HG03342 (cell line): ENCODE measurements around the gene PJA2.

ENCODE experiments used
- ATAC-seq: cut with Tn5 transposase; IDR thresholded peaks from one replicate; pipeline ENCODE4 v1.9.1; 2021; ENCODE audit warnings: mild to moderate bottlenecking, moderate library complexity; ENCODE audit not compliant: unreplicated experiment

The PJA2 gene

DNA sequence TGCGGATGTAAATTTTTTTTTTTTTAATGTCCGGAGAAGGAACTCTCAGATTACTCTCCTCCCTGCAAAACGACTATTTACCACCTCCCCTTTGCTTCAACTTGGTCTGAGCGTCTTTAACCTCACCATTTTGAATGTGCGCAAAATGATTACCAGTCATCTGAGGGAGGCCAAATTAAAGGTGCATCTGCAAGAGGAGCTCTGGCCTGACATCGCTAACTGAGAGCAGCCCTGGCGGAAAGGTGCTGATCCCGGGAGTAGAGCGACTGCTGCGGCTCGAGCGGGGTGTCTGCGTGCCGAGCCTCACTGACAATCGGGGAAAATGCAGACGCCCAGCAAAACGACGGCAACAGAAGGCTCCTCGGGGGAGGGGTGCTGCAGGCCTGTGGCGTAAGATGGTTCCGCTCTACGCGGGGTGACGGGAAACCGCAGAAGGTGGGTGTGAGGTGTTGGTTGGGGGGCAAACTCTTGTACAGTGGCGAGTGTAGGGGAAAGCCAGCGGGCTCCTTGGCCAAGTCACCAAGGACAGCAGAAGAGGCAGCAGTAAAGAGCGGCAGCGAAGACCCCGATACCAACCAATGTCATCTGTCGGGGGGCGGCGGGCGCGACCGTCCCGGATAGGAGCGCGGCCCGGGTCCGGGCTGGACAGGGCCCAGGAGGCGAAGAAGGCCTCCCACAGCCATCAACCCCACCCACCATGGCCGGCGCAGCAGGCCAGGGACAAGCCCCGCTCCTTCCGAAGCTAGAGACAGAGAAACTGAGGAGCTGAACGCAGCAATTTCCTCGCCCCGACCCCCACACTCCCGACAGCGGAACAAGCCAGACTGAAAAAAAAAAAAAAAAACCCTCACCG lies 557 bp downstream of the PJA2 start:
- peak; percentile 25 for ATAC-seq

DNA sequence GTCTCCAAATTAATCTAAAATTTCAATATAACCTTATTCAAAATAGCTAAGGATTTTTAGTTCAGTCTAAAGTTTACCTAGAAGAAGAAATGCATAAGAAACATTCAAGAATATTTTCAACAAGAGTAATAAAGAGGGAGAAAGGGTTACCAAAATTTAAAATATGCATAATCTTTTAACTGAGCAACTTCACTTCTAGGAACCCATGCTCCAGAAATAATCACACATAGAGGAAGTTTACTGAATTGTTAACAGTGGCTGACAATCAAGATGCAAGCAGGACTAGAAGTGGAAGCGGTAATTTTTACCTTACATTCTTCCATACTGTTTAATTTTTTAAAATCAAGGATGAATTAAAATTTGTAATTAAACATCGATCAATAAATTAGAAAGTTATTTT lies 1.9 kb downstream of the PJA2 start:
- no peak for ATAC-seq

- no peak for ATAC-seq
Measured at GRCh38 chr5:109406719-109407118, 3.1 kb downstream of the PJA2 start.

- ATAC-seq, result no peak
Measured at GRCh38 chr5:109404428-109404960, 5.3 kb downstream of the PJA2 start.

DNA sequence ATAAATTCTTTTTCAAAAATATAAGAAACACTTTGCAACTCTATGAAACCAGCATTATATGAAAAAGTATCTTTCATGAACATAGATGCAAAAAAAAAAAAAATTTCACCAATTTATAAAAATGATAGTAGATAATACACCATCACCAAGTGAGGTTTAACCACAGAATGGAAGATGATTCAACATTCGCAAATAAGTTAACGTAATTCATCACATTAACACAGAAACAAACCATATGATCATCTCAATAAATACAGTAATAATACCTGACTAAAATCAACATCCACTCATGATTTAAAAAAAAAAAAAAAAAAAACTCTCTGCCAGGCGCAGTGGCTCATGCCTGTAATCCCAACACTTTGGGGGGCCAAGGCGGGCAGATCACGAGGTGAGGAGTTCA lies 6.3 kb downstream of the PJA2 start:
- ATAC-seq, result no peak

DNA sequence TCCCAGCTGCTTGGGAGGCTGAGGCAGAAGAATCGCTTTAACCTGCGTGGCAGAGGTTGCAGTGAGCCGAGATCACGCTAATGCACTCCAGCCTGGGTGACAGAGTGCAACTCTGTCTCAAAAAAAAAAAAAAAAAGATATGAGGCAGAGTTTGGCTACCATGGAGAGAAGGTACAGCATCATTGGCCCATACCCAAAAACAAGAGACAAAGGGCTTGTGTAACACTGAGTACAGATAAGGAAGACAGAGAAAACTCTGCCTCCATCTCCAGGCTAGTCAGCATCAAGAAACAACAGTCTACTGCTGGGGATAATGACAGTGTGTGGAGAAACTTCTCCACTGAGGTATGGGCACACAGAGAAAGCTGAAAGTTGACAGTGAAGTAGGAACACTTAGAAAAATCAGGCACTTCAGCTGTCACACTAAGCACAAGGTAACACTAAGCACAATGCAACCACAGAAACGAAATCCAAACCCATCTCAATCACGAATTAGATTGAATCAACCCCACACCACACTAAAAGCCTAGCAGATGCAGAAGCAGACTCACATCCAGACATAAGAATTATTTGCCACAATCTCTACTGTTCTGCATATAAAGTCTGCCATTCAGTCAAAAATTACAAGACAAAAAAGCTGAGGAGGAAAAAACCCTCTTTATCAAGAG lies 10.5 kb downstream of the PJA2 start:
- ATAC-seq, result no peak

DNA sequence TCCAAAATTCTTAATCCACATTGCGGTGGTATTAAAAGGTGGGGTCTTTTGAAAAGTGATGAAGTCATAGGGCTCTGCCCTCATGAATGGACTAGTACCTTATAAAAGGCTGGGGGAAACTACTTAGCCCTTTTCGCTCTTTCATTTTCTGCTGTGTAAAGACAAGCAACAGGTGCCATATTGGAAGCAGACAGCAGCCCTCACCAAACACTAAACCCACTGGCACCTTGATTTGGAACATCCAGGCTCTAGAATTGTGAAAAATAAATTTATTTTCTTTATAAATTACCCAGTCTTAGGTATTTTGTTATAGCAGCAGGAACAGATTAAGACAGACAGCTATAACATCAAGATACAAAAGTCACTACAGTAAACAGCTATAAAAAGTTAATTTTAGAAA lies 12.8 kb downstream of the PJA2 start:
- ATAC-seq, result no peak

DNA sequence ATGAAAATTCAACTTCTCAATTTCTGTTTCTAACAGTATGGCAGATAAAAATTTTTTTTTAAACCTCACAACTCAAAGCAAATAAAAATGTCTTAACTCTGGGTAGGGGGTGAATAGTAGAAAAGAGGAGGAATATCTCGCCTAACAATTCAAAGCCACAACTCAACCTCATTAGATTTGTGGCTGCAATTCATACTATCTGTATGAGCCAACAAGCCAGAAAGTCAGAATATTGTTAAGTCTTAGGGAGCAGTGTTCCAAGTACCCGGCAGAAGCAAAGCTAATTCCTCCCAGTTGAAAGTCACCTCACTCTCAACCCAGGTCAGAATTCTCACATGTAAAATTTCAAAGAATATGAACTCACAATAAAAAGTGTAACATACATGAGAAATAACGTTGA lies 15.0 kb downstream of the PJA2 start:
- no peak for ATAC-seq

GRCh38 chr5:109390188-109390587 lies 19.6 kb downstream of the PJA2 start:
- no peak for ATAC-seq

- no peak for ATAC-seq
Measured at GRCh38 chr5:109388407-109388806, 21.4 kb downstream of the PJA2 start.

DNA sequence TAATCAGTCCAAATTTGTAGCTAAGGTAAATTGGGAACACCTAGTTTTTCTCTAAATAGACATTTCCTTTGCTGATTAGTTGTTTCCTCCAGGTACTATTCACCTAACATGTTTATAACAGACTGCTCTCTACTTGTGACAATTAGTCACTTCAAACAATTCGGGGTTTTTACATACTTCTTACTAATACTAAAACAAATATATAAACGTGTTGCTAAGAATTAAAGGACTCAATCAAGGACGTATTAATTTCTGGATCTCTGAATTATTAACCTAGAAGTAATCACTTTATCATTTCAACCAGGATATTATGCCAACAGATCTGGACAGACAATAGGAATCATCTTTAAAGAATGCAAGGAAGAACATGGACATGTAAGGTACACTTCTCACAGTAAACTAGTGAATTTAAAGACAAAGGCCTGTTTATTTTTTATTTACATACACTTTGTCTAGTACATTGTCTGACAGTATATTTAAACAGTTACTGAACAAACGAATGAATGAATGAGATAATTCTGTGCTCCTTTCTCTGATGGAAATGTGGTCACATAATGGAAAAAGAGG lies 22.3 kb downstream of the PJA2 start:
- no peak for ATAC-seq

DNA sequence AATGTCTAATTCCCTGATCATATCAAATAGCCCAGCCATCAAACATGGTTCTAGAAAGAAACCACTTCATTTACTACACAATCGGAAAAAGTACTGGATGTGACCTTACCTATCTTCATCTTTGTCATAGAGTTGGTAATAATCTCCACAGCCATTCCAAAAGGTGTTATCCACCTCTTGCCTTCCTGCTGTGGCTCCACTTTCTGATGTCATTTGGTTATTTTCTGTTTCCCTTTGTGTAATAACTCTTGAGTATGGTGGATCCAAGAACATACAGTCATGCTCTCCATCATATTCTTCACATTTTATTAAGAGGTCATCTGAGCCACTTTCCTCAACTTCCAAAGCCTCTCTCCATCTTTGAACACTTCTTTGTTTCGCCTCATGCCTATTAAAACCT lies 31.7 kb downstream of the PJA2 start:
- no peak for ATAC-seq

GRCh38 chr5:109374625-109375024 lies 35.1 kb downstream of the PJA2 start:
- ATAC-seq, result no peak

DNA sequence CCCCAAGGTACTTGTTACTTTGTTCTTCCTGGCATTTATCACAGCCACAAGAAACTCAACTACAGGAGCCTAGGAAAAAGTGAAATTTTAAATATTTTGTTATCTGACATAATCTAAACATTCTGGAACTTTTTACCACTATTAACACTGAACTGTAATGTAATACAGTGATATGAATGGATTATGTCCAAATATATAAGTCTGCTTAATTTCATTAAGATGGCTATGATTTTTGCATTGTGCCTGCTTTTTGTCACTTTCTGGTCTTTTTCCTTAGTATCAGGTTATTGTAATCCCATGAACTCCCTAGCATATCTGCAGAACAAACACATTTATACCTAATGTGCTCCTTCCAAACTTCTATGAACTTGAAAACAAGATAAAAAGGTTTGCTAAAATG lies 35.8 kb downstream of the PJA2 start:
- no peak for ATAC-seq

GRCh38 chr5:109370343-109370742 lies 39.4 kb downstream of the PJA2 start:
- ATAC-seq, result no peak

- ATAC-seq, result no peak
Measured at GRCh38 chr5:109365653-109366052, 44.1 kb downstream of the PJA2 start.

DNA sequence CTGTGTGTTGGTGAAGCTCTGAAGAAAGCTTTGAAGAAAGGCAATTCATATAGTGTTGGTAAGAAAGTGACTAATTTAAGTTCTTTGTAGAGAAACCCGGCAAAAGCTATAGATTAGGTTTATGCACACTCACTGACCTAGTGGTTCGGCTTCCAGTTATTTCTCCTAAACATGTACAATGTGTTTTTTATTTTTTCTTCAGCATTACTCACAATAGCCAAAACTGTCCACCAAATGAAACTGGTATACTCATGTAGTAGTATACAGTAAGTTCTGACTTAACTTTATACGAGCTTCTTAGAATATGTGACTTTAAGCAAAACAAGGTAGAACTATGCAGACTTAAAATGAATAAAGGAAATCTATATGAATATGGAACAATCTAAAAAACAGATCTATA lies 44.8 kb downstream of the PJA2 start:
- no peak for ATAC-seq

DNA sequence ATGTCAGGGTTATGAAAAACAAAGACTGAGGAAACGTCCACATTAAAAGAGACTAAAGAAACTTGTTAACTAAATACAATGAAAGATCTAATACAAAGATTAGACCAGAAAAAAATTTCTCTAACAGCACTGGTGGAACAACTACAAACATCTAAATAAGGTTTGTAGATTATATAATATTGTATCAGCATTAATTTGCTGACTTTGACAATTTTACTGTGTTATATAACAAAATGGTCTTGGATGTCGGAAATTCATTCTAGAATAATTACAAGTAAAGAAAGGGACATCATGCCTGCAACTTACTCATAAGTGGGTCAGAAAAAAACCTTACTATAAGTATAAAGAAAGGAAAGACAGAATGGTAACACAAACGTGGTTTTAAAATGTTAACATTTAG lies 50.1 kb downstream of the PJA2 start:
- no peak for ATAC-seq

- ATAC-seq, result no peak
Measured at GRCh38 chr5:109357807-109358206, 52.0 kb downstream of the PJA2 start.

DNA sequence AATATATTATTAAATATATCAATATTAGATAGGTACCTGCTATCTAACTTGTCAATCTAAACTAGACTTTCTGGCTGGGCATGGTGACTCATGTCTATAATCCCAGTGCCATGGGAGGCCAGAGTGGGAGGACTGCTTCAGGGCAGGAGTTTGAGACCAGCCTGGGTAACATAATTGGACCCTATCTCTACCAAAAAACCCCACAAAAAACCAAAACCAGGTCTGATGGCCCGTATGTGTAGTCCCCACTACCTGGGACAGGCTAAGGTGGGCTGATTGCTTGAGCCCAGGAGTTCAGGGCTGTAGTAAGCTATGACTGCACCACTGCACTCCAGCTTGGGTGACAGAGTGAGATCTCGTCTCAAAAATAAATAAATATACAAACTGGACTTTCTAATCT lies 55.0 kb downstream of the PJA2 start:
- no peak for ATAC-seq

DNA sequence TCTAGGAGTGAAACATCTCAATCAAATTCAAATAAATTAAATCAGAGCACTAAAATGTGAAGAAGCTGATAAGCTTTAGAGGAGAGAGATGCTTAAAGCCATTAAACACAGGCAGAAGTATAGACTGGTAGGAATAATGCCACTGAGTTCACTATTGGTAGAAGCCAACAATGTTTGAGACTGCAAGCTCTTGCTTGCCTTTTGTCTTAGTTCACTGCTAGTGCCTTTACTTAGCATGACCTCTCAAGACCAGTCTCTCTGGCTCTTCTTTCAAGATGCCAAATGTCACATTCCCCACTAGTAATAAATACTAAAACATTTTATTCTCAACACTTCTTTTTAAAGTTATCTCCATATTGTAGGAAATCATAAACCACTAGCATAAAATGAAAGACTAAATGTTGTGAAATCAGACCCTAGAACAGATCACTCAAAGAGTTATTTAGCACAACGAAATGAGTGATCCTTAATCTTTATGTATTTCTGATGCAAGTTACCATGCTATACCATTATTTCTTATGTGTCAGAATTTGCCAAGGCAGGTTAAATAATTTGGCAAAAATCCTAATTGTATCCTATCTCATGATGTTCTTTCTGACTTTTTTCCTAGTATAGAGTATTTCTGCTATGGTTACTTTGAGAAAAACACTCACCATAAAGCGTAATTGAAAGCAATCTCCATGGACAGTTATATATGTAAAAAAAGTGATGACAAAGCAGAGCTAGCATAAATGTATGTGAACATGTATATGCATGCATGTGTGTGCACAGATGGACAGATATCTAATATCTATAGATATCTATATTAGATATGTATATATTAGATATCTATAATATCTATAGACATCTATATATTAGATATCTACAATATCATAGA lies 57.5 kb downstream of the PJA2 start:
- no peak for ATAC-seq
